Activated CD8-positive, alpha-beta T cell treated with anti-CD3 and anti-CD28 coated beads for 36 hours (primary cell): ENCODE data around the gene ZIC2. TPM values are rescaled to one million over a fixed set of nuclear protein-coding genes. Genes with fewer than 3 reads are reported as not detected.

Experiments used
- ATAC-seq: fragments of 200-7000 bp; cut with Tn5 transposase; one replicate; pipeline ENCODE4 v1.10.0; 2021; ENCODE audit warnings: mild to moderate bottlenecking, moderate library complexity
- CTCF ChIA-PET: fragments of 350-600 bp; sonication (Branson Sonifier 250); formaldehyde crosslinking; loops from one replicate; lab custom pipeline; 2021; ENCODE audit warnings: antibody characterized with exemption; lab: Charles Lee
- POLR2A ChIA-PET: fragments of 350-600 bp; sonication (Branson Sonifier 250); formaldehyde crosslinking; loops from one replicate; lab custom pipeline; 2021; ENCODE audit warnings: antibody characterized with exemption; lab: Charles Lee
- DNase-seq: peaks from one replicate; pipeline ENCODE4 v3.0.0-alpha.2; 2020
- H3K27ac Mint-ChIP-seq: one replicate; pipeline ENCODE4 v1.8.0; 2021; ENCODE audit warnings: mild to moderate bottlenecking, mixed read lengths
- H3K27me3 Mint-ChIP-seq: one replicate; pipeline ENCODE4 v1.8.0; 2021; ENCODE audit warnings: mixed read lengths
- H3K36me3 Mint-ChIP-seq: one replicate; pipeline ENCODE4 v1.8.0; 2021; ENCODE audit warnings: low read depth, mixed read lengths
- H3K4me1 Mint-ChIP-seq: one replicate; pipeline ENCODE4 v1.8.0; 2021; ENCODE audit warnings: low read depth, mixed read lengths
- H3K4me3 Mint-ChIP-seq: one replicate; pipeline ENCODE4 v1.8.0; 2021; ENCODE audit warnings: mild to moderate bottlenecking, moderate library complexity, mixed read lengths
- H3K9me3 Mint-ChIP-seq: one replicate; pipeline ENCODE4 v1.8.0; 2021; ENCODE audit warnings: mixed read lengths
- CTCF ChIP-seq: fragments of 200-600 bp; IDR thresholded peaks from one replicate; pipeline ENCODE4 v1.8.0; 2022; ENCODE audit warnings: antibody characterized with exemption, mild to moderate bottlenecking
- intact Hi-C: fragments of 100-400 bp; cut with micrococcal nuclease; formaldehyde crosslinking; loops from one replicate; pipeline ENCODE4 v1.10.0; 2022
- total RNA-seq, 2 experiments: library from RNA; stranded (reverse); gene quantifications; one replicate each; pipeline ENCODE4 v1.2.3, GENCODE V29; 2021

Gene ZIC2
- total RNA-seq, 2 experiments from 2014 or later: not detected

- Mint-ChIP-seq H3K27ac (no peak overlapping the region), H3K27me3 (peaks cover 82% of the 10 kb centered on the region), H3K4me3 (no peak overlapping the region), H3K4me1 (peaks cover 20% of the 10 kb centered on the region), H3K9me3 (peaks cover 23% of the 10 kb centered on the region), H3K36me3 (peaks cover 6% of the 10 kb centered on the region)
- ChIA-PET CTCF (interaction anchor here (0.7 to 1.5 kb wide), 5 partner anchors 14 to 317 kb away, joined by 3 to 5 read pairs (median 4); no protein-coding TSS in a partner anchor), POLR2A (interaction anchor here (0.9 to 1.4 kb wide), 3 partner anchors 10 to 19 kb away, joined by 4 to 5 read pairs (median 4); no protein-coding TSS in a partner anchor)
- no peak for TF ChIP-seq CTCF
- intact Hi-C loops: no loop called here
- no peak for DNase-seq
- ATAC-seq: no peak
These were observed 7.8 kb upstream of the ZIC2 start for GRCh38 chr13:99973808-99974185.

GRCh38 chr13:99974296-99974938, 7.2 kb upstream of the ZIC2 start:
- no peak for ATAC-seq
- peaks cover 2% of the 10 kb centered on the region for H3K36me3 Mint-ChIP-seq
- peaks cover 15% of the 10 kb centered on the region for H3K4me1 Mint-ChIP-seq
- H3K27ac Mint-ChIP-seq: no peak overlapping the region
- ChIA-PET POLR2A (interaction anchor here (0.9 to 1.4 kb wide), 3 partner anchors 9 to 18 kb away, joined by 4 to 5 read pairs (median 4); no protein-coding TSS in a partner anchor), CTCF (interaction anchor here (0.7 to 1.5 kb wide), 5 partner anchors 13 to 318 kb away, joined by 3 to 5 read pairs (median 4); no protein-coding TSS in a partner anchor)
- DNase-seq: no peak
- peaks cover 79% of the 10 kb centered on the region for H3K27me3 Mint-ChIP-seq
- intact Hi-C loops: no loop called here
- no peak overlapping the region for H3K4me3 Mint-ChIP-seq
- TF ChIP-seq CTCF: no peak
- peaks cover 23% of the 10 kb centered on the region for H3K9me3 Mint-ChIP-seq

GRCh38 chr13:99974939-99975561, 6.5 kb upstream of the ZIC2 start:
- Mint-ChIP-seq H3K9me3 (peaks cover 23% of the 10 kb centered on the region), H3K27me3 (peaks cover 79% of the 10 kb centered on the region), H3K36me3 (peaks cover 2% of the 10 kb centered on the region), H3K4me3 (no peak overlapping the region), H3K27ac (no peak overlapping the region), H3K4me1 (peaks cover 12% of the 10 kb centered on the region)
- no peak for TF ChIP-seq CTCF
- POLR2A ChIA-PET: interaction anchor here (0.9 kb wide), 1 partner anchor 17 kb away, joined by 4 read pairs; no protein-coding TSS in a partner anchor
- CTCF ChIA-PET: interaction anchor here (1.3 to 1.5 kb wide), 3 partner anchors 17 to 319 kb away, joined by 3 to 4 read pairs (median 3); no protein-coding TSS in a partner anchor
- DNase-seq (no peak), ATAC-seq (no peak)
- intact Hi-C loops: loop anchor here (5.0 kb wide), 1 partner anchor 318 kb away; no protein-coding TSS in a partner anchor

- CTCF ChIA-PET: interaction anchor here (1.5 kb wide), 1 partner anchor 17 kb away, joined by 3 read pairs; no protein-coding TSS in a partner anchor
- POLR2A ChIA-PET: no interaction called here
- H3K36me3 Mint-ChIP-seq: peaks cover 2% of the 10 kb centered on the region
- ATAC-seq (no peak), DNase-seq (no peak)
- H3K4me3 Mint-ChIP-seq: no peak overlapping the region
- intact Hi-C loops: loop anchor here (5.0 kb wide), 1 partner anchor 318 kb away; no protein-coding TSS in a partner anchor
- peaks cover 77% of the 10 kb centered on the region for H3K27me3 Mint-ChIP-seq
- H3K4me1 Mint-ChIP-seq: peaks cover 10% of the 10 kb centered on the region
- H3K9me3 Mint-ChIP-seq: peaks cover 23% of the 10 kb centered on the region
- no peak overlapping the region for H3K27ac Mint-ChIP-seq
- no peak for TF ChIP-seq CTCF
These were observed 6.0 kb upstream of the ZIC2 start for GRCh38 chr13:99975626-99976025.
